ENCODE results near the gene MYL10. TPM values are rescaled to one million over a fixed set of nuclear protein-coding genes. Genes with fewer than 3 reads are reported as not detected.

The MYL10 gene
- total and polyA plus RNA-seq, 2 experiments from 2014 or later = not detected

GRCh38 chr7:101622609-101623173 is 6.4 kb downstream of the MYL10 start:
- Histone ChIP-seq H3K79me2 (ENCODE audit: insufficient read depth) (no peaks in the 10 kb centered on the region), H3K9me2 (ENCODE audit: insufficient read depth) (no peaks in the 10 kb centered on the region), H3K4me2 (ENCODE audit: unreplicated experiment) (no peak overlapping the region), H4K20me1 (ENCODE audit: insufficient read depth) (no peaks in the 10 kb centered on the region), H3K9ac (no peak overlapping the region), H3K9me3 (ENCODE audit: low read depth) (no peaks in the 10 kb centered on the region), H3K36me3 (ENCODE audit: low read depth) (no peaks in the 10 kb centered on the region), H3F3A (ENCODE audit: insufficient read depth) (no peaks in the 10 kb centered on the region), H3K27ac (no peak overlapping the region), H3K27me3 (replicated peaks; ENCODE audit: insufficient read depth) (peaks cover 17% of the 10 kb centered on the region; the same call in 1 of the 2 replicates), H3K4me3 (no peak overlapping the region), H3K4me1 (ENCODE audit: insufficient read depth) (peaks cover 7% of the 10 kb centered on the region; the same call in 1 of the 2 replicates), H2AFZ (no peak overlapping the region)
- DNase-seq = no peak
- in situ Hi-C loops (cut with MboI) = no loop called here
- WGBS, 2 experiments (ENCODE audit: low coverage in 1 of 2, low lambda C conversion rate in 2 of 2, missing lambda C conversion rate in 2 of 2) = 87% methylated on average over 13 to 15 of the region's 15 CpGs
- no peak for TF ChIP-seq EZH2phosphoT487 (IDR thresholded peaks at IDR 0.05; ENCODE audit: insufficient read depth, low read depth)
- no peak for TF ChIP-seq EZH2 (IDR thresholded peaks at IDR 0.05; ENCODE audit: insufficient read depth, poor library complexity, severe bottlenecking)

GRCh38 chr7:101620991-101621390 is 8.1 kb downstream of the MYL10 start:
- H3K36me3 ChIP-seq (ENCODE audit: low read depth) = no peaks in the 10 kb centered on the region
- H2AFZ ChIP-seq = no peak overlapping the region
- no peak overlapping the region for H3K9ac ChIP-seq
- no peak overlapping the region for H3K27ac ChIP-seq
- 87 to 88% methylated on average over 10 of the region's 10 CpGs for WGBS, 2 experiments (ENCODE audit: low coverage in 1 of 2, low lambda C conversion rate in 2 of 2, missing lambda C conversion rate in 2 of 2)
- no peak for TF ChIP-seq EZH2 (IDR thresholded peaks at IDR 0.05; ENCODE audit: insufficient read depth, poor library complexity, severe bottlenecking)
- no peak for TF ChIP-seq EZH2phosphoT487 (IDR thresholded peaks at IDR 0.05; ENCODE audit: insufficient read depth, low read depth)
- DNase-seq = no peak
- no peak overlapping the region for H3K4me2 ChIP-seq (ENCODE audit: unreplicated experiment)
- no peak overlapping the region for H3K4me3 ChIP-seq
- in situ Hi-C loops (cut with MboI) = no loop called here
- H3K9me3 ChIP-seq (ENCODE audit: low read depth) = no peaks in the 10 kb centered on the region
- H3K4me1 ChIP-seq (ENCODE audit: insufficient read depth) = peaks cover 7% of the 10 kb centered on the region; the same call in 1 of the 2 replicates
- no peaks in the 10 kb centered on the region for H3K79me2 ChIP-seq (ENCODE audit: insufficient read depth)
- peaks cover 13% of the 10 kb centered on the region; the same call in 1 of the 2 replicates for H3K27me3 ChIP-seq (replicated peaks; ENCODE audit: insufficient read depth)
- H3K9me2 ChIP-seq (ENCODE audit: insufficient read depth) = no peaks in the 10 kb centered on the region
- no peaks in the 10 kb centered on the region for H4K20me1 ChIP-seq (ENCODE audit: insufficient read depth)
- no peaks in the 10 kb centered on the region for H3F3A ChIP-seq (ENCODE audit: insufficient read depth)

- H2AFZ ChIP-seq = no peak overlapping the region
- H3K4me3 ChIP-seq = no peak overlapping the region
- no peaks in the 10 kb centered on the region for H3F3A ChIP-seq (ENCODE audit: insufficient read depth)
- no peaks in the 10 kb centered on the region for H3K9me2 ChIP-seq (ENCODE audit: insufficient read depth)
- TF ChIP-seq EZH2phosphoT487 (IDR thresholded peaks at IDR 0.05; ENCODE audit: insufficient read depth, low read depth) (no peak), EZH2 (IDR thresholded peaks at IDR 0.05; ENCODE audit: insufficient read depth, poor library complexity, severe bottlenecking) (no peak)
- no peak overlapping the region for H3K27ac ChIP-seq
- H3K9ac ChIP-seq = no peak overlapping the region
- H4K20me1 ChIP-seq (ENCODE audit: insufficient read depth) = no peaks in the 10 kb centered on the region
- 81 to 96% methylated on average over 4 of the region's 4 CpGs for WGBS, 2 experiments (ENCODE audit: low coverage in 1 of 2, low lambda C conversion rate in 2 of 2, missing lambda C conversion rate in 2 of 2)
- H3K36me3 ChIP-seq (ENCODE audit: low read depth) = no peaks in the 10 kb centered on the region
- H3K27me3 ChIP-seq (replicated peaks; ENCODE audit: insufficient read depth) = 0 out of 2 replicates have a peak, but pooled peaks cover 8% of the 10 kb centered on the region
- no peaks in the 10 kb centered on the region for H3K79me2 ChIP-seq (ENCODE audit: insufficient read depth)
- H3K4me2 ChIP-seq (ENCODE audit: unreplicated experiment) = no peak overlapping the region
- in situ Hi-C loops (cut with MboI) = no loop called here
- H3K9me3 ChIP-seq (ENCODE audit: low read depth) = no peaks in the 10 kb centered on the region
- peaks cover 9% of the 10 kb centered on the region for H3K4me1 ChIP-seq (ENCODE audit: insufficient read depth)
- DNase-seq = no peak
Observed at GRCh38 chr7:101620395-101620794, 8.7 kb downstream of the MYL10 start.

- no peaks in the 10 kb centered on the region for H3K36me3 ChIP-seq (ENCODE audit: low read depth)
- H3K9me3 ChIP-seq (ENCODE audit: low read depth) = no peaks in the 10 kb centered on the region
- peak overlapping the region; percentile 44 for H3K9ac ChIP-seq
- no peak overlapping the region for H3K27ac ChIP-seq
- H4K20me1 ChIP-seq (ENCODE audit: insufficient read depth) = no peaks in the 10 kb centered on the region
- H3F3A ChIP-seq (ENCODE audit: insufficient read depth) = no peaks in the 10 kb centered on the region
- H3K79me2 ChIP-seq (ENCODE audit: insufficient read depth) = no peaks in the 10 kb centered on the region
- peaks cover 9% of the 10 kb centered on the region; the same call in 1 of the 2 replicates for H3K4me1 ChIP-seq (ENCODE audit: insufficient read depth)
- H2AFZ ChIP-seq = peak overlapping the region; percentile 54
- H3K4me2 ChIP-seq (ENCODE audit: unreplicated experiment) = no peak overlapping the region
- in situ Hi-C loops (cut with MboI) = no loop called here
- TF ChIP-seq EZH2 (IDR thresholded peaks at IDR 0.05; ENCODE audit: insufficient read depth, poor library complexity, severe bottlenecking) = no peak
- TF ChIP-seq EZH2phosphoT487 (IDR thresholded peaks at IDR 0.05; ENCODE audit: insufficient read depth, low read depth) = no peak
- H3K27me3 ChIP-seq (replicated peaks; ENCODE audit: insufficient read depth) = no peaks in the 10 kb centered on the region
- no peaks in the 10 kb centered on the region for H3K9me2 ChIP-seq (ENCODE audit: insufficient read depth)
- H3K4me3 ChIP-seq = no peak overlapping the region
- WGBS, 2 experiments (ENCODE audit: low coverage in 1 of 2, low lambda C conversion rate in 2 of 2, missing lambda C conversion rate in 2 of 2) = 53 to 57% methylated on average over 6 to 8 of the region's 8 CpGs
- no peak for DNase-seq
Observed at GRCh38 chr7:101618916-101619315, 10.2 kb downstream of the MYL10 start.

Measured in GM23248 (cell line).